GM19043 (cell line): ENCODE results near the gene KYAT1.
"Not testable (repeated sequence)": the region's sequence is repeated elsewhere in the genome, so short reads cannot be mapped to it uniquely, and the experiment has no call there.

Experiments
- ATAC-seq: cut with Tn5 transposase; IDR thresholded peaks from one replicate; pipeline ENCODE4 v1.9.1; 2021; ENCODE audit warnings: low read depth; ENCODE audit not compliant: unreplicated experiment

Gene KYAT1

DNA sequence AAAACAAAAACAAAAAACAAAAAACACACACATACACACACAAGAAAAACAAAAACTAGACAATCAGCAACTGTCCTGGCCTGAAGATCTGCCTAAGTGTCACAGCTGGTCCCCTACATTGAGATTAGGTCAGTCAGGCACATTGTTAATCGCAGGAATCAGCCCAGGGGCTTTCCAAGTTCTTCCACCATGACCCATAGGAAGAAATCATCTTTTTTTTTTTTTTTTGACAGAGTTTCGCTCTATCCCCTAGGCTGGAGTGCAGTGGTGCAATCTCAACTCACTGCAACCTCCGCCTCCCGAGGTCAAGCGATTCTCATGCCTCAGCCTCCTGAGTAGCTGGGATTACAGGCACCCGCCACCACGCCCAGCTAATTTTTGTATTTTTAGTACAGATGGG lies 38.6 kb downstream of the KYAT1 start:
- ATAC-seq, result not testable (repeated sequence)

DNA sequence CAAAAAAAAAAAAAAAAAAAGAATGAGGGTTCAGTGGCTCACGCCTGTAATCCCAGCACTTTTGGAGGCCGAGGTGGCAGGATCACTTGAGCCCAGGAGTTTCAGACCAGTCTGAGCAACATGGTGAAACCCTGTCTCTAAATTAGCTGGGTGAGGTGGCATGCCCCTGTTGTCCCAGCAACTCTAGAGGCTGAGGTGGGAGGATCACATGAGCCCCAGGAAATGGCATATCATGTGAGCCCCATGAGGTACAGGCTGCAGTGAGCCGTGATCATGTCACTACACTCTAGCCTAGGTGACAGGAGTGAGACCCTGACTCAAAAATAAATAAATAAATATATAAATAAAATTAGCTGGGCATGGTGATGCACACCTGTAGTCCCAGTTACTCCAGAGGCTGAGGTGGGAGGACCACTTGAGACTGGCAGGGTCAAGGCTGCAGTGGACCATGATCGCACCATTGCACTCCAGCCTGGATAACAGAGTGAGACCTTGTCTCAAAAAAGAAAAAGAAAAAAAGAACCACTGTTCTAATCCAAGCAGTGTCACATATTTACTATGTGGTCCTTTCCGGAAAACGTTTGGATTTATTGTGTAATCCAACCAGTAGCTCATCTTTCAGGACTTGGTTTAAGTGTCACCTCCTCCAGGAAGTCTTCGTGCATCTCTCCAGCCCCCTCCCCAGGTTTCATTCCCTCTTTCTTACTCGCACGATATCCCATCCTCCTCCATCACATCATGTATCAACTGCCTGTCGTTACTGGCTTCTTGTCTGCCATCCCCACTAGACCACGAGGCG lies 39.9 kb downstream of the KYAT1 start:
- ATAC-seq, result no peak

DNA sequence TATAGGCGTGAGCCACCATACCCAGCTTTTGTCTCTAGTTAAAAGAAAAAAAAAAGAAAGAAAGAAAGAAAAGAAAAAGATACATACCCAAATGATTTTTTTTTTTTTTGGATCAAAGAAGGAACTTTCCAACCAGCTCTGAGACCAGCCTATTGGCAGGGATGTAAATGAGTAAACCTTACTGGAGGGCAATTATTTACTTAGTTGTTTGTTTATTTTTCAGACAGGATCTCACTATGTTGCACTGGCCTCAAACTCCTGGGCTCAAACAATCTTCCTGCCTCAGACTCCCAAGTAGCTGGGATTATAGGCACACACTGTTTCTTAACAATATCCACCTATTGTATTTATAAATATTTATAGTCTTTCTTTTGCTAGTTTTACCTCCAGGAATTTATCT lies 41.2 kb downstream of the KYAT1 start:
- ATAC-seq, result no peak

DNA sequence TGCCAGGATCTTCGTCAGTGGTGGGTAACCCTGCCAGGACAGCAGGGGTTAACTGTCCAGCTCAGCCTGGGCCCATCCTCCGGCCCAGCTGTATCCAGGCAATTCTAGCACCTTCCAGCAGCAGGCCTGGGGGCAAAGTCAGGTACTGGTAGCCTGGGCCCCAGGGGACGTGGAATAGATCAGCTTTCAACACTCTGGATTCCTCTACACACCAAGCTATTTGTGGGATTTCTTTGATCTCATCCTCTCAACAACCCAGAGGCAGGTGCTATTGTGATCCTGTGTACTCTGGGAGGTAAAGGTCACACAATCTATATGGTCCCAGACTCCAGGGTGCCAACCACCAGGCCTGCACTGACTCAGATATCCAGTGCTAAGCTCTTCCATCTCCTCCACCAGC lies 43.4 kb downstream of the KYAT1 start:
- no peak for ATAC-seq

DNA sequence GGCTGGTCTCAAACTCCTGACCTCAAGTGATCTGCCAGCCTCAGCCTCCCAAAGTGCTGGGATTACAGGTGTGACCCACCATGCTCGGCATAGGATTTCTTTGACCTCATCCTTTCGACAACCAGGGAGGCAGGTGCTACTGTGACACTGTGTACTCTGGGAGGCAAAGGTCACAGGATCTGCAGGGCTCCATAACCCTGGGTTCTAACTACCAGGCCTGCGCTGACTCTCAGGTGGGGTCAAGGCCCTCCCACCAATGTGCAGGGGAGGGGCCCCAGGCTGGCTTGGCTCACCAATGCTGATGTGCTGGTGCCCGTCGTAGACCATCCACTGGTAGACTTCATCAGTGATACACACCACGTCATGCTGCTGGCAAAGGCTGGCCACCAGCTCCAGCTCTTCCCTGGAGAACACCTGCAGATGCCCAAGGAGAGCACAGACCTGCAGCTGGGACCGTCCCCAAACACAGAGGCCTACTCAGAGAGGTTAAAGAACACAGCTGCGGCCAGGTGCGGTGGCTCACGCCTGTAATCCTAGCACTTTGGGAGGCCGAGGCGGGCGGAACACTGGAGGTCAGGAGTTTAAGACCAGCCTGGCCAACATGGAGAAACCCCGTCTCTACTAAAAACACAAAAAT lies 45.1 kb downstream of the KYAT1 start:
- ATAC-seq, result no peak

DNA sequence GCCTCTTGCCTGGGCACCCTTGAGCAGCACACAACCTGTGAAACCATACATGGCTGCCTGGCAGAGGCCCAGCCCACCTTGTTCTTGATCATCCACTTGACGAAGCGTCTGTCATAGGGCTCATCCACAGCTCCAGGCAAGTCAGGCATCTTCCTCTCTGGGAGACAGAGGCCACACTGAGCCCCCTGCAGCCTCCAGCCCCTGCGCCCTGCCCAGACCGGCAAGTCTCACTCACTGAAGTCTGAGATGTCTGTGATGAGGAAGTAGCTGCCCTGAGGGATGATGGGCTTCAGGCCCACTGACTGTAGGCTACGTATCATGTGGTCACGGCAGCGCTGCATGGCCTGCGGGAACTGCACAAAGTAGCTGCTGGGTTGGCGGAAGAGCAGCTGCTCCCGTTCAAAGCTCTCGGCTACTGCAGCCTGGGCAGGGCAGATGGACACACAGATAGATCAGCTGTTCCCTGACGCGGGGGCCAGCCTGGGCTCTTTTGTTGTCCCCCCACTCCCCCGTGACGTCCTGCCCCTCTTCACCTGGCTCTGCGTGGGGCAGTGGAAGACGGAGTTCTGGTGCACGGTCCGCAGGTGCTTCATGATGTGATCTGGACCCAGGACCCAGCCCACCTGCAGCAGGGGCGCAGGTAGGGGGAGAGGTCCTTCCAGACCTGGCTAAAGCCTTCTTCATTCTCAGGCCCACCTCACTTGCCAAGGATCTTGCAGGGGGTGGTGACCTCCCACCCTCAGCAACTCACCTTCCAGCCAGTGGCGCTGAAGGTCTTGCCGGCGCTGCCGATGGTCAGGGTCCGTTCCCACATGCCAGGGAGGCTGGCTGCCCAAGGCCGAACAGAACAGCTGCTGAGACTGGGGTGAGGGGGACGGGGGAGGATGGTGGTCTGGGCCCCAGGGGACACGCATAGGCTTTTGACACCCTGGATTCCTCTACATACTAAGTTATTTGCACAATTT lies 46.2 kb downstream of the KYAT1 start:
- ATAC-seq, result no peak

DNA sequence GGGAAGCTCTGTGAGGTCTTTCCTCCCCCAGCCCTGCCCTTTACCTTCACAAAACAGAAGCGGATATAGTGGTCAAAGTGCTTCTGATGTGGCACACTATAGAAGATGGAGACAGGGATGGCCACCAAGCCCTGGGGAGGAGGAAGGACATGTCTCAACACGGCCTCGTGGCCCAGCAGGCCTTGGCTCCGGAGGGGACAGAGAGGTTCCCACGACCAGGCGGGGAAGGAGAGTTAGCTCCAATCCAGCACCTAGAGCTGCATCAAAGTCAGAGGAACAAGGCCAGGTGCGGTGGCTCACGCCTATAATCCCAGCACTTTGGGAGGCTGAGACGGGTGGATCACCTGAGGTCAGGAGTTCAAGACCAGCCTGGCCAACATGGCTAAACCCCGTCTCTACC lies 48.1 kb downstream of the KYAT1 start:
- ATAC-seq, result no peak

DNA sequence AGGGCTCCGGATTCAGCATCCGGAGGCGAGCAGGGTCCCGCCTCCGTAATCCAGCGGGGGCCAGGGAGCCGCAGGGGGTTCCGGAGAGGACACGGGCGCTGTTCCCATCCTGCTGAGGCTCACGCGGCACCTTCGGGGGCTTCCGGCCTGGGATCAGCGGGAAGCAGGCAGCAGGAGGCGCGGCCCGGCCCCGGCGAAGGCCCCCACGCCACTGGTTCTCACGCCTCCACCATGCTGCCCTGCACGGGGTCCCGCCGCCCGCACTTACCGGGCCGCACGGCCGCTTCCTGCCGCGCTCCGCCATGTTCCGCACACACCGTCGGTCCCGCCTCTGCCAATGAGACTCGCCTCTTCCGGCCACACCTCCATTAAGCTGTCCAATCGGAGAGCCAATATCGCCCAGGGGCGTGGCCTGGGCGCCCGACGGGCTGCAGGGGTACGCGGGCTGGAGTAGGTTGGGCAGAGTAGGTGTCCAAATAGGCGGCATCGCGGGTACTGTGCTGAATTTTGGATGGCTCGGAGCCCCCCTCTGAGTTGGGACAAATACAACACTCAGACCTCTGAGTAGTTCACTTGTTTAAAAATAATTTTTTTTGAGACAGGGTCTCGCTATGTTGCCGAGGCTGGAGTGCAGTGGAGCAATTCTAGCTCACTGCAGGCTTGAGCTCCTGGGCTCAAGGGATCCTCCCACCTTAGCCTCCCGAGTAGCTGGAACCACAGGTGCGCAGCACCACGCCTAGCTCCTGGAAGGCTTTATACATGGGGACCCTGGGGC lies 52.1 kb downstream of the KYAT1 start, which contains the start of gene SPOUT1:
TSS of gene SPOUT1 (minus strand) at position 318 of the 775 bp plus-strand sequence. CDS start at position 304, 14 bp downstream.
- peak; percentile 97 for ATAC-seq

DNA sequence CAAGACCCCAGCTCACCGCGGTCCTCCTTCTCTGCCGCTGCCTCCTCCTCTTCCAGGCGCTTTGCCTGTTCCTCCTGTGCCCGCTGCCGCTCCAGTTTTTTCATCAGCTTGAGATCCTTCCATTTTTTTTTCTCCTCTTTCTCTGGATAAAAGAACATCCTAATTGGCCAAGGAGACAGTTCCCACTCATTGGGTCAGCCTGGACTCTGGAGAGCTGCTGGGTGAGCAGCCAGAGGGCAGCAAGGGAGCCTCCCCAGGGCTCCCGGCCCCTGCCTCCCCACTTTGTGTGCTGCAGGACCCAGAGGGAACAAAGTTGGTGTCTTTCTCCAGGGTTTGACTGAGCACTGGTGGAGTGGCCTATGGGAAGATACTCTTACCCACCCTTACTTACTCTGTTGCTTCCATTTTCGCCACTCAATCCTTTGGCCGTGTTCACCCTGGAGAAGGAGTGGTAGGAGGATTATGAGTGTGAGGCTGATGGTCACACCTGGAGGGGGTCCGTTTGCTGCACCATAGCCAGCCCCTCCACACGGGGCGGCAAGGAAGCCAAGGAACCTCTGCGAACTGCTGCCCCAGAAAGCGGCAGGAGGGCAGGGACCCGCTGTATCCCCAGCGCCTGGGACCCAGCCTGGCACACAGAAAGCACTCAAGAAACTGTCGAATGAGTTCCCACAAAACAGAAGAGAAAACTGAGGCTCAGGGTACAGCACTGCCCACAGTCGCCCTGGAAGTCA lies 52.9 kb downstream of the KYAT1 start:
- peak; percentile 8 for ATAC-seq

DNA sequence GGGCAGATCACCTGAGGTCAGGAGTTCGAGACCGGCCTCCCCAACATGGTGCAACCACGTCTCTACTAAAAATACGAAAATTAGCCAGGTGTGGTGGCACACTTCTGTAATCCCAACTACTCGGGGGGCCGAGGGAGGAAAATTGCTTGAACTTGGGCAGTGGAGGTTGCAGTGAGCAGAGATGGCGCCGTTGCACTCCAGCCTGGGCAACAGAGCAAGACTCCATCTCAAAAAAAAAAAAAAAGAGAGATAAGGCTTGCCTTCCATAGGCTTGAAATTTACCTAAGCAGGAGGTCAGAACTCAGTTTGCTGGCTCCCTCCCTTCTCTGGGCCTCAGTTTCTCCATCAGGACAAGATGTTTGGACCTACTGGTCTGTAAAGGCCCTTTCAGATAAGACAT lies 53.5 kb downstream of the KYAT1 start:
- no peak for ATAC-seq

DNA sequence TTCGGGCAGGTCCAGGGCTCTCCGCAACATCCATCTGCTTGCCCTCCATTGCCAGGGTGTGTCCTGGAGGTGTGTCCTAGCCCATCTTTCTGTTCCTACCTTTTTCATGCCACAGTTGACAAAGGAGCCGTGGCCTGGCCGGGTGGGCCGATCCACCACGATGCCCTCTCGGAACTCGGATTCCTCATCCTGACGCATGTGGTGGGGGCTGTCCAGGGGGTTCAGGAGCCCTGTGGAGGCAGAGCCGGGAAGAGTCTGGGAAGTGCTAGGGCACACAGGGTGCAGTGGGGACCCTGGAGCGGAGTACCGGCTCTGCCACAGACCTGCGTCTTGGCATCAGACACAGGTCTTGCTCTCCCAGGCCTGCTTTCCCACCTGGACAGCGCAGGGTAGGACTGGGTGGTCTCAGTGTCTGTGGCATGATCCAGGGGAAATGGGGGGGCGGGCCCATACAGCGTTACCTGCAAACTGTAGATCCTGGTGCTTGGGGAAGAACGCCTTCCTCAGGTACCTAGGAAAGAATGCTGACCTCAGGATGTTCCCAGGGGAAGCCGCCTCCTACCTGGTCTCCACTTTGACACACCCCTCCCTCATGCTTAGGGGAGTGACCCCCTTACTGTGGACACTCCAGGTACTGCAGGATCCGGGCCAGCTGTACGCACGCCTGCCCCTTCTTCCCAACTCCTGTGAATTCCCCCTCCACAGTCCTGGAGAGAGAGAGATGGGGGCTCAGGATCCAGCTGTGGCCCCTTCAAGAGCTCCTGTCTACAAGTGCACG lies 55.6 kb downstream of the KYAT1 start:
- no peak for ATAC-seq

DNA sequence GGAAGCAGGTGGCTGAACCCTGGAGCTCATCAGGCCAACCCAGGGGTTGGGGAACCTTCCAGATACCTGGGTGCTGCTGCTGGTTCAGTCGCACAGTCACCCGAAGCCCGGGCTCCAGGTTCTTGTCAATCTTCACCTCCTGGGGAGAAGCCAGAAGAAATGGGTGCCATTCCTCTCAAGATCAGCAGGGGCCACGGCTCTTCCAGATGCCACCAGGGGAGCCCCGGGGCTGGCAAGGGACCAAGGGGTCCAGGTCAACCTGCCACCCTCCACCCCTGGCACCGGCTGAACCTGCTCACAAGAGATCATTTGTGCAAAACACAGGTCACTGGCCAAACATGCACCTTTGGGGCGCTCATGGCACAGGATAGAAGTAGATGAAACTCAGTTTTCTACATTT lies 56.8 kb downstream of the KYAT1 start:
- no peak for ATAC-seq

DNA sequence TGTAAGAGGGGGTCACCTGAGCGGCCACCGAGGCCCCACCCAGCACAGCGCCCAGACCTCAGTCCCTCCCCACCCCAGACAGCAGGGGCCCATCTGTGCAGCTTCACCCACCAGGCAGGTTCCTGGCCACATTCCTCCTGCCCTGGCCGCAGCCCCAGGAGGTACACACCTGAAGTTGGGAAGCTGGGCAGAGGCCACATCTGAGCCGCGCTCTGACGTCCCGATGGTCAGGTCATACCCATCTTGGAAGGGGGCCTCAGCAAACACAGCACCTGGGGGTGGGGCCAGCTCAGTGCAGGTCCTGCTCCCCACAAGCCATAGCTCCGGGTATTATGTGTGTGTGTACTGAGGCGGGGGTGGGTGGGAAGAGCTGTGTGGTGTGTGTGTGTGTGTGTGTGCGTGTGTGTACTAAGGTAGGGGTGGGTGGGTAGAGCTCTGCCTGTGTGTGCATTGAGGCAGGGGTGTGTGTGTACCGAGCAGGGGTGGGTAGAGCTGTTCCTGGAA lies 57.8 kb downstream of the KYAT1 start:
- ATAC-seq, result no peak

DNA sequence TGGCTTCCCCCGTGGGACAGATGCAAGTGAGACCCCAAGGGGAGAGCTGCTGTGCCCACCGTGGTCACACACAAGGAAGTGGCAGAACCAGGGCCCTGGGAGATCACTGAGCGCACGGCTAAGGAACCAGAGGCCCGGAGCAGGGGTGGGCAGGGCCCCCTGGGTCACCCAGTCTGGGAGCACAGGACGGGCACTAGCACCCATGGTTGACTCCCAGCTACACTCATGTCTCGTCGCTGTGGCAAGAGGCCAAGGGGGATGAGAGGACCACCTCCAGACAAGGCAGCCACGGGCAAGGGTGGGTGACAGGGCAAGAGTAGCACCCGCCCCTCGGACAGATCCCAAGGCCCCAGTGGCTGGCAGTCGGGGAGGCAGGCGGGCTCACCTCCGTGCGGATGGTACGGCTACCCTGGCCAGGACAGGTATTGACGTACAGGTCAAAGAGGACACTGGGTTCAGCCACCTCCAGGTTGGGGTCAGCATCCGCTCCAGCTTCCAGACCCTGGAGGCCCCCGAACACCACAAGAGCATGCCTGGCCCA lies 58.3 kb downstream of the KYAT1 start:
- no peak for ATAC-seq

DNA sequence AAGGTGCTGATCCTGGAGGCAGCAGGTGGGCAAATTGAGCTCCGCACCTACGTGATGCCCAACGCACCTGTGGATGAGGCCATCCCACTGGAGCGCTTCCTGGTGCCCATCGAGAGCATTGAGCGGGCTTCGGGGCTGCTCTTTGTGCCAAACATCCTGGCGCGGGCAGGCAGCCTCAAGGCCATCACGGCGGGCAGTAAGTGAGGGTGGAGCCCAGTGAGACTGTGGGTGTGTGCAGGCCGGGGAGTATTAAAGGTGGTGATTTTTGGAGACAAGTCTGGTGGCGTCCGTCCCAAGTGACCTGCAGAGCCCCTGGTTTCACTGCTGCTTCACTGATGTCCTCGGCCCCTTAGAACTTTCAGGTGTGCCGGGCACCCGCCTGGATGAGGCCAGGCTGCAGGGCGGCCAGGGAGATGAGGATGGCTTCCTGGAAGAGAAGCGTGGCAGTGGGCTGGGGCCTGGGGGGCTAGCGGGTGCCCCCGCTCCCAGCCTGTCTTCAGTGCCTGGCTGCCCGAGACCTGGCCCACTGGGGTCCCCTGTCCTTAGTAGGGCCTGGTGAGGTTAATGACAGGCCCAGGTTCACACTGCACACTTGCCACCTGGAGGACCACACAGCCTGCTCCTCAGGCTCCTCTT lies 59.2 kb downstream of the KYAT1 start:
- no peak for ATAC-seq

DNA sequence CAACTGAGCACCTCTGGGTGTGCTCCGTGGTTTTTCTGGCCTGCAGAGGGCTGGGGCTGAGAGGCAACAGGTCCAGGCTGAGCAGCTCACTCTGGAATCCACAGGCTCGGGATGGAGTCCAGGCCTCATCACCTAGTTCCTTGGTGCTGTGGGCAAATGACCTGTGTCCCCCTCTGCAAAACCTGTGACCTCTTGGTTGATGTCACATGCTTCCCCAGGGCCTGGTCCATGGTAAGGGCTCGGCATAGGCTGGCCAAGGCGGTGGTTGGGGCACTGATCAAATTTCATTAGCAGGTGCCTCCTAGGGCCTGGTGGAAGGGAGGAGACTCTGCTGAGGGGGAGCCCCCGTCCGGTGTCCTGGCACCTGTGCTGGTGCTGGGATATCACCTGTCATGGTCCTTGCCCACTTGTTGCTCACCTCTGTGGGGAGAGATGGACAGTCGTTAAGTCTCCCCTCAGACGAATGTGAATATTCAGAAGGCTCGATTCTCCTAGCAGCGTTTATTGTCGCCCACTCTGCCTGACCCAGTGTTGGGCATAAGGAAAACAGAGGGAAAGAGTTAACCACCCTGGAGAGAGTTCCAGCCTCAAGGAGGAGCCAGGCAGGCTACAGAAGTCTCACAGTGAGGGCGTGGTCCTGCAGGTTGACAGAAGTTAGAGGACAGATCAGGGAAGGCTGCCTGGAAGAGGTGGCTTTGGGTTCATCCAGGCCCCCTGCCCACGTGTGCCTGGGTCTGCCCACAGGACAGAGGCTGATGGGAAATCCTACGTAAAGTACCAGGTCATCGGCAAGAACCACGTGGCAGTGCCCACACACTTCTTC lies 60.0 kb downstream of the KYAT1 start:
- no peak for ATAC-seq
